Stimulated activated CD4-positive, alpha-beta T cell treated with anti-CD3 and anti-CD28 coated beads, Interleukin-15, amount 100 ng/mL, for 48 hours (primary cell): ENCODE results near the gene TBC1D4.

Source experiments
- DNase-seq, 2 donors: peaks; one replicate each; pipeline ENCODE4 v3.0.0-alpha.2; 2020; ENCODE audit warnings: low read depth in 2 of 2

Gene TBC1D4, protein sequence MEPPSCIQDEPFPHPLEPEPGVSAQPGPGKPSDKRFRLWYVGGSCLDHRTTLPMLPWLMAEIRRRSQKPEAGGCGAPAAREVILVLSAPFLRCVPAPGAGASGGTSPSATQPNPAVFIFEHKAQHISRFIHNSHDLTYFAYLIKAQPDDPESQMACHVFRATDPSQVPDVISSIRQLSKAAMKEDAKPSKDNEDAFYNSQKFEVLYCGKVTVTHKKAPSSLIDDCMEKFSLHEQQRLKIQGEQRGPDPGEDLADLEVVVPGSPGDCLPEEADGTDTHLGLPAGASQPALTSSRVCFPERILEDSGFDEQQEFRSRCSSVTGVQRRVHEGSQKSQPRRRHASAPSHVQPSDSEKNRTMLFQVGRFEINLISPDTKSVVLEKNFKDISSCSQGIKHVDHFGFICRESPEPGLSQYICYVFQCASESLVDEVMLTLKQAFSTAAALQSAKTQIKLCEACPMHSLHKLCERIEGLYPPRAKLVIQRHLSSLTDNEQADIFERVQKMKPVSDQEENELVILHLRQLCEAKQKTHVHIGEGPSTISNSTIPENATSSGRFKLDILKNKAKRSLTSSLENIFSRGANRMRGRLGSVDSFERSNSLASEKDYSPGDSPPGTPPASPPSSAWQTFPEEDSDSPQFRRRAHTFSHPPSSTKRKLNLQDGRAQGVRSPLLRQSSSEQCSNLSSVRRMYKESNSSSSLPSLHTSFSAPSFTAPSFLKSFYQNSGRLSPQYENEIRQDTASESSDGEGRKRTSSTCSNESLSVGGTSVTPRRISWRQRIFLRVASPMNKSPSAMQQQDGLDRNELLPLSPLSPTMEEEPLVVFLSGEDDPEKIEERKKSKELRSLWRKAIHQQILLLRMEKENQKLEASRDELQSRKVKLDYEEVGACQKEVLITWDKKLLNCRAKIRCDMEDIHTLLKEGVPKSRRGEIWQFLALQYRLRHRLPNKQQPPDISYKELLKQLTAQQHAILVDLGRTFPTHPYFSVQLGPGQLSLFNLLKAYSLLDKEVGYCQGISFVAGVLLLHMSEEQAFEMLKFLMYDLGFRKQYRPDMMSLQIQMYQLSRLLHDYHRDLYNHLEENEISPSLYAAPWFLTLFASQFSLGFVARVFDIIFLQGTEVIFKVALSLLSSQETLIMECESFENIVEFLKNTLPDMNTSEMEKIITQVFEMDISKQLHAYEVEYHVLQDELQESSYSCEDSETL (N-terminal part only)

DNA sequence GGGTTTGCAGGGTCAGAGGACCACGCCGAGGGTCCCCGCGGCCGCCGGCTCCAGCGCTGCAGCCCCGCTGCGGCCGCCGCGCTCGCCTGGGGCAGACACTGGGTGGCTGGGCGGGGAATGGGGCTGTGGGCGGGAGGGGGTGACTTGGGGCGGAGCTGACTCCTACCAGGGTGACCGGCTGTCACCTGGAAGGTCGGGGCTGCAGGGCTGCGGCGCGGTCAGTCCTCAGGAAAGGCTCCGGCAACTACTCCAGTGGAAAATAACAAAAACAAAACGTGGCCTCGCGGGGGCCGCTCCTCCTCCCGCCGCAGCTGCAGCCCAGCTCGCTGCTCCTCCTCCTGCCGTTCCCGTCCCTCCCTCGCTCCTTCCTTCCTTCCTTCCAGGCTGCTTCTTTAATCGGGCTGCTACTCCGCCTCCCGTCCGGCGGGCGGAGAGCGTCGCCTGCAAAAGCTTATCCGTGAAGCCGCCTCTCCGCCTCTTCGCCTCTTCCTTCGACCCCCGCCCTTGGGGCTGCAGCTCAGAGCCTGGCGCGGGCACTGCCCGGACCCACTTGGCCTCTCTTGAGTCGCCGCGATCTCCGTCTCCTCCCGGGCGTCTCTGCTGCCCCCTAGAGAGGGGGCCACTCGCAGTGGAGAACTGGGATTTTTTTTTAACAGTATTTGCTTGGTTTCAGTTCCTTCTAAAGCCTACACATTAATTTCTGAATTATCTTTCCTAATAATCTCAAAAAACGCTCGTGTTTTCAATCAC lies at the start of gene TBC1D4:
Gene TBC1D4 (minus strand): TSS at position 100 of the 750 bp plus-strand sequence. CDS start 402 bp downstream, outside the sequence.
- DNase-seq: peak in 1 of 2 donors; percentile 55

DNA sequence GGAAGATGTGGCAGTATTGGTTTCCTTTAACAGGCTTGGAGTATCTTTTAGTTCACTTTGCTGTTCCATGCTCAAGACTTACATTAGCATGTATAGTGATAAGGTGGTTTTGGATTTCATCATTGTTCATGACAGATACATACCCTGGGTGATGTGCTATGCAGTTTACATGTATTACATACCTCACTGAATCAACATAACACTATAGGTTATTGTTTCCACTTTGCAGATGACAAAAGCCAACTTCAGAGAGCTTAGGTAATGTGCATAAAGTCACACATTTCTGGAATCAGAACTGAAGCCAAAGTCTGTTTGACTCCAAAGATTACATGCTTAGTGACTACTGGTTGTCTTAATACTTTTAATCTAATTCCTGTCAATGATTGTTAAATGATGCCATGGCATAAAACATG lies 48.6 kb upstream of the TBC1D4 start:
- no peak for DNase-seq

DNA sequence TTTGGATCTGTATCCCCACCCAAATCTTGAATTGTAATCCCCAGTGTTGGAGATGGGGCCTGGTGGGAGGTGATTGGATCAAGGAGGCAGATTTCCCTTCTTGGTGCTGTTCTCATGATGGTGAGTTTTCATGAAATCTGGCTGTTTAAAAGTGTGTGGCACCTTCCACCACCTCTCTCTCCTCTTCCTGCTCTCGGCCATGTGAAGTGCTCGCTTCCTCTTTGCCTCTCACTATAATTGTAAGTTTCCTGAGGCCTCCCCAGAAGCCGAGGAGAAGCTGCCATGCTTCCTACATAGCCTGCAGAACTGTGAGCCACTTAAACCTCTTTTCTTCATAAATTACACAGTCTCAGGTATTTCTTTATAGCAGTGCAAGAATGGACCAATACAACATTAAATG lies 40.0 kb upstream of the TBC1D4 start:
- no peak for DNase-seq

DNA sequence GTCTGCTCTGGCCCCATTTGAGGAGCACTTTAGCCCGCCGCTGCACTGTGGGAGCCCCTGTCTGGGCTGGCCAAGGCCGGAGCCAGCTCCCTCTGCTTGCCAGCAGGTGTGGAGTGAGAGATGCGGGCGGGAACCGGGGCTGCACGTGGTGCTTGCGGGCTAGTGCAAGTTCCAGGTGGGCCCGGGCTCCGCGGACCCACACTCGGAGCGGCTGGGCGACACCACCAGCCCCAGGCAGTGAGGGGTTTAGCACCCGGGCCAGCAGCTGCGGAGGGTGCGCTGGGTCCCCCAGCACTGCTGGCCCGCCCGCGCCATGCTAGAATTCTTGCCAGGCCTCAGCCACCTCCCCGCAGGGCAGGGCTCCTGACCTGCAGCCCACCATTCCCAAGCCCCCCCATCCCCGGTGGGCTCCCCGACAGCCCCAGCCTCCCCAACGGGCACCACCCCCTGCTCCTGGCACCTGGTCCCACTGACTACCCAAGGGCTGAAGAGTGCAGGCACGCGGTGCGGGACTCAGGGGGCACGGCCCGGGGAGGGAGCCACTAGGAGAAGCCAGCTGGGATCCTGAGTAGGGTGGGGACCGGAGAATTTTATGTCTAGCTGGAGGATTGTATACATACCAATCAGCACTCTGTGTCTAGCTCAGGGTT lies 36.6 kb upstream of the TBC1D4 start:
- no peak for DNase-seq

DNA sequence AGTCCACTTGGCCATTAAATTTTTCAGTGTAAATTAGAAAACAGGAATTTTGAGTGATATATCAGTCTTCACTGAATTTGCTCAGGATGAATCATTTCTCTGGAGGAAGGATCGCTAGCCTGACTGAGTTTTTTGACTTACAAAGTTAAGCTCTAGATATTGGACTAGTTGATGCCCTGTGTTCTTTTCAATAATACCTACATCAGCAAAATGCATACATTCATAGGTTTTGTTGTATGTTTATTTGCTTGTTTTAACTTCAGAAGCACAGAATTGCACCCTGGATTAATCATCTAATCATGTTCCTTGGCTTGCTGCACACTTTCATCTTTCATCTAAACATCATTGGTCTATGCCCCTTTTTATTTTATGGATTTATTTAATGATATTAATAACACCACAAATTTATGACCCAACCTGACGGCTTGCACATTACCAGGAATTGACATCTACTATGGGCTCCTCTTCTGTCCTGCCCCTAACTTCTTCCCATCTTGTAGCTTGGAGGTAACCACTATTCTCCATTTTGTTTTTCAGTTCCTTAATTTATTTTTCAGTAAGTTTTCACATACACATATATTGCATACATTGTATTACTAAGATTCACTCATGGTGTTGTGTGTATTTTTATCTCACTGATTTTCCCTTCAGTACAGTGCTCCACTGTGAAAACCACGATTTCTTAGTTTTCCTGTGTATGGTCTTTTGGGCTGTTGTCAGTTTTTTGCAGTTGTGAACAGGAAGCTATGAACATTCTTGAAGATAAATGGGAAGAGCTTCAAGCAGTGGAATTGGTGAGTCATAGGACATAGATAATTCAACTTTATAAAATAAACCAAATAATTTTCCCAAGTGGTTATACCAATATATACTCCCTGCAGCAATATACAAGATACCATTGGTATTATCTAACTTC lies 32.4 kb upstream of the TBC1D4 start:
- DNase-seq: no peak

DNA sequence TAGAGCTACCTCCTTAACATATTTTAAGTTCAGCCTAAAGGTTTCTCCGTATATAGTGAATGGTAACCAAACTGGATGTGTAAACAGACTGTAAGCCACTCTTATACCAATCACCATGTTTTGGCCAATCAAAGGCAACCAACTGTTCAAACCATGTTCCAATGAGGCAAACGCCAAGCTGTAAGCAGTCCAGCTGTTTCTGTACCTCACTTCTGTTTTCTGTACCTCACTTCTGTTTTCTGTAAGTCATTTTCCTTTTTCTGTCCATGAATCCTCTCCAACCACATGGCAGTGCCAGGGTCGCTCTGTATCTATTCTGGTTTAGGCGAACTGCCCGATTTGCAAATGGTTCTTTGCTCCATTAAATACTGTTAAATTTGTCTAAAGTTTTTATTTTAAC lies 31.3 kb upstream of the TBC1D4 start:
- DNase-seq: no peak

DNA sequence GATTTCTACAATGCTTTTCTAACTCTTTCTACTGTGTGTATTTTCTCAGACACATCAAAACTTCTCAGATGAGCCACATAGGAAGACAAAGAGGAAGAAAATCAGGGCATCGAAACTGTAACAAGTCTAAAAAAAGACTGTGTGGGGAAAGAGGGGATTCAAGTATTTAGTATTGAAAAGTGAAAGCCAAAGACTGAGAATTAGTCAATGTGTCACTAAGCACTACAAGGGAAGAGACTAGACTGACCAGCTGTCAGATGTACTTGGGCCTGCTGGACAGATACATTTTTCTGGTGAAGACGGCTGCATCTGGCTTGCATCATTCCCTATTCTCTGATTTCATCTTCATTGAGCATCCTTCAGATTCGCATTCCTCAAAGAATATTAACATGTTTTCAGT lies 30.3 kb upstream of the TBC1D4 start:
- DNase-seq: no peak

DNA sequence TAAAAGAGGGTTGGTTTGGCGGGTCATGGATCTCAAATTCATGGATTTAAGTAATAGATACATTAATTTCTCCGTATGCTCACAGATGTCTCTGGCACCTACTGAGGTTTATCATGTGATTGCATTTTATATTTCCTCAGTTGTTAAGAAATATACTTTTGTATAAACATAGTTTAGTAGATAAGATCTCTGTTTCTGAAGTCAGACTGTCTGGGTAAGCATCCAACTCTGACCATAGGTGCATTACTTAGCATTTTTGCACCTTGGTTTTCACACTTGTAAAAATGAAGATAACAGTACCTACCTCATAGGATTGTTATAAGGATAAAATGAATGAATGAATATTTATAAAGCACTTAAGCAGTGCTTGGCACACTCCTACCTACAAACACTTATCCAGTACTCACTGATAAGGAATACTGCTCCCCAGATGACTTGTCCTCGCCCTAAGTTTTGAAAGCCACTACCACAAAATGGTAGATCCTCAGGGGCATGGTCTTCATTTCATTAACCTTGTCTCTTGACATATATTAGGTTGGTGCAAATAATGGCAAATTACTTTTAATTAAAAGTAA lies 29.2 kb upstream of the TBC1D4 start:
- no peak for DNase-seq

DNA sequence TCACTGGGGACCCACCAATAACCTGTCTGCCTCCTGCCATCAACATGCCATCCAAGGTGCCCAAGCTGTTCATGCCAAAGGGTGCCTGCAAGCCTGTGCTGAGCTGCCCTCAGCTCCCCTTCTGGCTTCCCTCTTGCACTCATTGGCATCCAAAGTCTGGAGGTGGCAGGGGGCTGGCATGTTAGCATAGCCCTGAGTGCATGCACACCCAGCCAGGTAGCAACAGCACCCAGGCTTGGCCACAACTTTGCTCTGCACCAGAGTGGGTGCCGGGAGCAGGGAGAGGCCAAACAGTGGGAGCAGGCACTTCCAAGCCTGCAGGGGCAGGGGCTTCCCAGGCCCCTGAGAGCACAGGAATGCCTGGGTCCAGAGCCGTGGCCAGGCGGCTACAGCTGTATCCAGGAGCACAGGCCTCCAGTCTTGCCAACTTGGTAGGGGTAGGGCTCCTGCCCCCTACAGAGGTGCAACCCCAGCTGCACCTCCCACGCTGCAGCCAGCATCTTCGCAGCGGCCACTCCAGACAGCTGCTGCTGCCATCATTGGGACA lies 26.1 kb upstream of the TBC1D4 start:
- DNase-seq: no peak

DNA sequence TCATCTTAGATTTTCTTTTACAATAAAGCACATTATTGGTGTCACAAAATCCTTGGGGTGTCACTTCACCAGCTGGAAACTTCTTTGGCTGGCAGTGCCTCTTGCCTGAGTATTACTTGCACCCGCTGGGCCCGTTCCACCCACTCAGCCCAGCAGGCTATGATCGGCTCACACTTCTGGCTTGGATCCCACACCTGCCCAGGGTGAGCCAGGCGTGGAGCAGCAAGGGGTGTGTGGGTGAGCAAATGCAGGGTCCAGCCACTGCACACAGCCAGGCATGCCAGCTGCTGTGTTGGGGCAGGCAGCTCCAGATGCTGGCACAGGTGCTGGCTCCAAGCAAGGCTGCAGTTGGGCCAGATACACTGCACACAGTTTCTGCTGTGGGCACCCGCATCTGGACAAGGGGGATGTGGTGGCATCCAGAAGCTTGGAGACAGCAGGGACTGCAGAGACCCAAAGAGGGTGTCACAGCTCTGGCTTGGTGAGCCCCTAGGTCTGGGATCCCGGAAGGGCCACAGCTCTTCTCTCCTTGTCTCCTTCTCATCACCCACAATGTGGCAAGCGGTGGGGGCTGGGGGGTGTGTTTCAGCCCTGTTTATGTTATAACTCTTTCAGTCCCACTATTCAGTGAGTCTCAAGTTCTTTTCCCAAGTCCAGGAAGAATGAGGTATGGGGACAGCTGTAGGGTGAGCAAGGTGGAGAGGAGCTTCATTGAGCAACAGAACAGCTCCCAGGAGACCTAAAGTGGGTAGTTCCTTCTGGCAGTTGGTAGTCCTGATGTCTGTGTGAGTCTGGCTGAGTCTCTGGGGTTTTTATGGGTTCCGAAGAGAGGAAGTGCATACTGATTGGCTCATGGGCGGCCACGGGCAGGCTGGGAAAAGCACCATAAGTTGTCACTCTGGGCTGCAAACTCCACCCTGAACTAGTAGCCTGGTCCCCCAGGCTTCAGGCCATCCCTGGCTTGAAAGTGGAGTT lies 25.3 kb upstream of the TBC1D4 start:
- no peak for DNase-seq

DNA sequence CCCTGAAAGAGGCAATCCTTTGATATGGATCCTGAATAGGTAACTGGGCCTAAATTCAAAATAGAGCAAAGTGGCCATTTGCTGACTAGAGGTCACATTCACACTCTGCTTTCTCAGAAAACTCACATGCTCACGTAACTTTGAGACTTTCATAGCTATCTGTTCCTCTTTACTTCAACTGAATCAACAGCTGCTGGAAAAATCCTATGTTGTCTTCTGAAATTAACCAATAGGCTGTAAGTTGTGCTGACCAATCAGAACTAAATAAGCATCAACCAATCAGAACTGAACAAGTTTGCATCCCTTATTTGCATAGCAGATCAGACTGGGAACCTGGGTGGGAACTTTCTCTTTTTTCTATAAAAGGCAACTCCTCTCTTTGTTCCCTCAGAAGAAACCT lies 24.0 kb upstream of the TBC1D4 start:
- no peak for DNase-seq

DNA sequence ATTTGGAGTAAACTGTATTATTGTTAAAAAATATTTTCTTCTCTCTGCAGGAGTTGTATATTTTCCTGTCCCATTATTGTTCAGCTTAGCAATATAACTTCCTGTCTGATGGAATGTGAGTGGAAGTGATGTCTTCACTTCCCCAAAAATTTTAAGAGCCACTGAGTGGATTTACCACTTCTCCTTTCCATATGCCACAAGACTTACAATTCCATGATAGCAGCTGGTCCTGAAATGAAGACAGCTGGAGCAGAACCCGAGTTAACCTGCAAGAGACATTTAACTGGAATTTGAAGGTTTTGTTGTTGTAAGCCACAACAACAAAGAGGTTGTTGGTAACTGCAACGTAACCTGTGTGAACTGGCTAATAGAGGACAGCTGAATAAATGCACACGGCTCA lies 23.4 kb upstream of the TBC1D4 start:
- DNase-seq: no peak

DNA sequence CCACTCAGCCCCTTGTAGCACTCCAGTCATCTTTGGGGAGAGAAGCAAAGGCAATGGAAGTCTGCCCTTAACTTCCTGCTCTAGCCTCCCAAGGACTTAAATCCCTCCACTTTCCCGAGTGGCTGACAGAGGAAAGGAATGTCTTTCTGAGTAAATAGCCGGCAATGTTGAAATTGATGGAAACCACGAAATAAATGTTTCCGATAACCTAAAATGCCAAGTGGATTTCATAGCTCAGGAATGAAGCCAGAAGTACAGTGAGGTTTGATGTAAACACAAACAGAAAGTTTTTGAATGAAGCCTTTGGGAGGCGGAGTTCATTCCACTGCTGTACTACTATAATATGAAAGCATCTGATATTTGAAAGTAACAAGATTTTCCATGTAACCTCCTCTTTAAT lies 14.0 kb upstream of the TBC1D4 start:
- DNase-seq: no peak

DNA sequence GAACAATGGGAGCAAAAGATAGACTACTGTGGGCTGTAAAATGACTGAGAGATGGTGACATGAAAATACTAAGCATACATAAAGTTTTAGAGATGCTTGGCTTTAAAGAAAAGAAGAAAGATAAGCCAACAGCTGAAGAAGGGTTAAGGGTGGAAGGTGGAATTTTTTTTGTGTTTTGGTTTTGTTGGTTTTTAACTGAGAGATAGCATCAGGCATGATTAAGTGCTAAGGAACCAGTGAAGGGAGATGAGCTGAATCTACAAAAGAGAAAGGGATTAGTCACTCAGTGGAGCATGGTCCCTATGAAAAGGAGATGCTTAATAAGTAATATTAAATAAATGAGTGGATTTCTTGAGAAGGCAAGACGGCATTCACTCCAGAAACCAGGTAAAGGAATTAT lies 12.5 kb upstream of the TBC1D4 start:
- no peak for DNase-seq

DNA sequence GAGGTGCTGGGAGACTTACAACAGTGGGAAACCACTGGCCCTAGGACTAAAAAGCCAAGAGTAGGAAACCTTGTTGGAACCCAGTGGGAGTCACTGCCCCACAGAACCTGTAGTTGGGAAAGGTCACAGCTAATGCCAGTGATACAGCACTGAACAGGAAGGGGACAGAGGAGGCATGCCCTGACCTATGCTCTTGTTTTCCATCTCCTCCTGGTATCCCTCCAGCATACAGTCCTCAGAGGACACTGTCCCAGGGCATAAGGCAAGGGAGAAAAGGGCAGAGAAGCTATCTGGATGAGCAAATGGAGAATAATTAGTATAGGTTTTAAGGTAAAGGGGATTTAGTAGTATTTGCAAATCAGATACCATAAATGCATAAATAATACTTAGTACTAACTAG lies 11.2 kb upstream of the TBC1D4 start:
- no peak for DNase-seq

DNA sequence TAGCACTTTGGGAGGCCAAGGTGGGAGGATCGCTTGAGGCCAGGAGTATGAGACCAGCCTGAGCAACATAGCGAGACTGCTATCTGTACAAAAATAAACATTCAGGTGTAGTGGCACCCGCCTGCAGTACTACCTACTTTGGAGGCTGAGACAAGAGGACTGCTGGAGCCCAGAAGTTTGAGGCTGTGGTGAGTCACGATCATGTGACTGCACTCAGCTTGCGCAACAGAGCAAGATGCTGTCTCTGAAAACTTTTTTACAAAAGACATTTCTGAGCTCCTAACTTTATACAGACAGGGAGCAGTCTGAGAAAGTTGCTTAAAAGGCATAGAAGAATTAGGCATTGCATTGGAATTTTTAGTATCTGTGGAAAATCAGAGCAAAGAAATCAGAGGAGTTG lies 10.4 kb upstream of the TBC1D4 start:
- DNase-seq: no peak

DNA sequence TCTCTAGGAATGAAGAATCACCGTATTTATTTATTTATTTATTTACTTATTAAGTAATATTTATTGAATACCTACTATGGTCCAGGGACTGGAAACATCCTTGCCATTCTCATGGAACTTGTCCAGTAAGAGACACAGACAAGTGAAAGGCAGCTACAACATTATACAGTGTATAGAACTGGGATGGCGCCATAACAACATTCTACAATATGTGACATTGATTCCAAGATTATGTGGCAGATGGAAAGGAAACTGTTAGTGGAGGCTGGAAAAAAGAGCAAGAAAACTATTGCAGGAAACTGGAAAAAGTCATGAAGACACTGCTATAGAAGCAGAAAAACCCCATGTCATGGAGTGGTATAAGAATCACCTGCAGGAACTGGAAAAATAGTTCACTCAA lies 9.4 kb upstream of the TBC1D4 start:
- no peak for DNase-seq
